HG03064 (cell line): ENCODE results near the gene FHIP1A.

Experiments used
- ATAC-seq: cut with Tn5 transposase; IDR thresholded peaks from one replicate; pipeline ENCODE4 v1.9.1; 2021; ENCODE audit warnings: low read depth; ENCODE audit not compliant: unreplicated experiment

FHIP1A gene

DNA sequence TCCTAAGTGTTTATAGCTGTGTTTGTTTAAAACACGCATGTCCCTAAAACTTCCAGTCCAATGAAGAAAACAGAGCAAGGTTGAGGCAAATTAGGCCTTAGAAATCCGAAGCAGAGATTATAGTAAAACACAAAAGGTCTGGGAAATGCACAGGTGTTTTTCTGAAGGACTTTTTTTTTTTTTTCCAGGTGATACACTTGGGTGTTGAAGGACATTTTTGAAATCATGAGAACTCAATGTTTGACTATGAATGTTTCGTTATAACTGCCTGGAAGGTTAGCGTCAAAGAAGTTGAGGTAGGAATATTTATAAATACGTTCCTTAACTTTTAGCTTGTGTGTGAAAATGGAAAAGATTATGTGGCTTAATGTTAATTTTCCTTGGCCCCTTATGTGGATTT lies 45.5 kb downstream of the FHIP1A start:
- no peak for ATAC-seq

DNA sequence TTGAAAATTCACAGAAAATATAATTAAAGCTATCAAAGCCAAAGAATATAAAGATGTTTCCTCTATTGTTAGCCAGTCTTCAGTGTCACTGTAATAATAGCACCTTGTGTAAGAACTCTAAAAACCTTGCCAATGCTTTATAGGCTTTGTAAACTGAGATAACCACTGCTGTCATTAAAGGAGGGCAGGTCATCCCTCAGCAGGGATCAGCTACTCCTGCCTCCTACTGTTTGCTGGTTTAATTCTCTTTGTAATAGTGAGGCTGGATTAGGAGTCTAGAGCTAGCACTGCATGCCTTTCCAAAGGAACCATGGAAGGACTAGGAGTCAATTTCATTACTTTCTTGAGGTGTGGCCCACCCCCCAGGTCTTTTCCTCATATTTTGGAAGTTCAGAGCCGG lies 46.2 kb downstream of the FHIP1A start:
- no peak for ATAC-seq

- ATAC-seq, result no peak
Measured at GRCh38 chr4:151458148-151458547, 49.2 kb downstream of the FHIP1A start.
